DOHH2 (cell line): ENCODE measurements around the gene WWOX.

ENCODE experiments used
- H3F3A ChIP-seq: fragments of 200-600 bp; sonication (generic), shearing (Covaris generic); 2 replicates; pipeline ENCODE4 v1.6.0; 2016; ENCODE audit warnings: antibody characterized with exemption, mild to moderate bottlenecking; ENCODE audit not compliant: control insufficient read depth, insufficient read depth
- H3K27ac ChIP-seq: fragments of 200-600 bp; sonication (generic); 2 replicates; pipeline ENCODE4 v1.5.1; 2014; ENCODE audit warnings: low read depth, mild to moderate bottlenecking, low read length, moderate library complexity
- H3K27me3 ChIP-seq: fragments of 200-600 bp; sonication (generic); 2 replicates; pipeline ENCODE4 v1.6.1; 2014; ENCODE audit warnings: mild to moderate bottlenecking, low read length, mixed read lengths; ENCODE audit not compliant: control insufficient read depth
- H3K36me3 ChIP-seq: fragments of 200-600 bp; sonication (generic); 2 replicates; pipeline ENCODE4 v1.6.1; 2014; ENCODE audit warnings: mild to moderate bottlenecking, low read length, moderate library complexity, mixed read lengths; ENCODE audit not compliant: control insufficient read depth
- H3K4me1 ChIP-seq: fragments of 200-600 bp; sonication (generic); 2 replicates; pipeline ENCODE4 v1.6.1; 2014; ENCODE audit warnings: mild to moderate bottlenecking, low read length, mixed read lengths; ENCODE audit not compliant: control insufficient read depth
- H3K4me2 ChIP-seq: fragments of 200-600 bp; sonication (generic); 2 replicates; pipeline ENCODE4 v1.6.0; 2014; ENCODE audit warnings: mild to moderate bottlenecking, low read length, moderate library complexity
- H3K4me3 ChIP-seq: fragments of 200-600 bp; sonication (generic); 2 replicates; pipeline ENCODE4 v1.5.1; 2014; ENCODE audit warnings: mild to moderate bottlenecking, low read length, mixed read lengths
- H3K79me2 ChIP-seq: fragments of 200-600 bp; sonication (generic); 2 replicates; pipeline ENCODE4 v1.6.1; 2014; ENCODE audit warnings: mild to moderate bottlenecking, low read length, mixed read lengths; ENCODE audit not compliant: control insufficient read depth
- H3K9me2 ChIP-seq: fragments of 200-600 bp; sonication (generic); replicated peaks from 2 replicates; pipeline ENCODE4 v1.6.1; 2014; ENCODE audit warnings: mild to moderate bottlenecking, low read length, mixed read lengths; ENCODE audit not compliant: control insufficient read depth
- H3K9me3 ChIP-seq: fragments of 200-600 bp; sonication (generic); 2 replicates; pipeline ENCODE4 v1.6.1; 2014; ENCODE audit warnings: antibody characterized with exemption, low read length, mixed read lengths; ENCODE audit not compliant: control insufficient read depth, insufficient read depth
- H4K20me1 ChIP-seq: fragments of 200-600 bp; sonication (generic); 2 replicates; pipeline ENCODE4 v1.6.0; 2014; ENCODE audit warnings: low read depth, mild to moderate bottlenecking, antibody characterized with exemption, low read length, moderate library complexity; ENCODE audit not compliant: control insufficient read depth, insufficient read depth
- CTCF ChIP-seq: fragments of 200-600 bp; sonication (generic); IDR thresholded peaks from one replicate; pipeline ENCODE4 v1.5.1; 2014; ENCODE audit warnings: antibody characterized with exemption, mild to moderate bottlenecking, low read depth, low read length; ENCODE audit not compliant: poor library complexity, severe bottlenecking
- EZH2phosphoT487 ChIP-seq: fragments of 200-600 bp; sonication (generic); IDR thresholded peaks from 2 replicates; pipeline ENCODE4 v1.6.1; 2017; ENCODE audit warnings: borderline replicate concordance, mild to moderate bottlenecking, antibody characterized with exemption, low read length, moderate library complexity, mixed read lengths

The WWOX gene

GRCh38 chr16:78493573-78493972, 394.1 kb downstream of the WWOX start:
- H4K20me1 ChIP-seq = no peaks in the 10 kb centered on the region
- no peaks in the 10 kb centered on the region for H3K27me3 ChIP-seq
- TF ChIP-seq CTCF (no peak), EZH2phosphoT487 (no peak)
- H3F3A ChIP-seq = no peaks in the 10 kb centered on the region
- H3K4me2 ChIP-seq = no peak overlapping the region
- no peaks in the 10 kb centered on the region for H3K9me2 ChIP-seq
- no peak overlapping the region for H3K27ac ChIP-seq
- H3K36me3 ChIP-seq = no peaks in the 10 kb centered on the region
- no peaks in the 10 kb centered on the region for H3K4me1 ChIP-seq
- H3K9me3 ChIP-seq = no peaks in the 10 kb centered on the region
- no peak overlapping the region for H3K4me3 ChIP-seq
- no peaks in the 10 kb centered on the region for H3K79me2 ChIP-seq

- Histone ChIP-seq H4K20me1 (no peaks in the 10 kb centered on the region), H3K4me2 (no peak overlapping the region), H3K27me3 (no peaks in the 10 kb centered on the region), H3K79me2 (no peaks in the 10 kb centered on the region), H3F3A (no peaks in the 10 kb centered on the region), H3K9me3 (no peaks in the 10 kb centered on the region), H3K9me2 (no peaks in the 10 kb centered on the region), H3K27ac (no peak overlapping the region), H3K4me1 (no peaks in the 10 kb centered on the region), H3K36me3 (no peaks in the 10 kb centered on the region), H3K4me3 (no peak overlapping the region)
- TF ChIP-seq CTCF (no peak), EZH2phosphoT487 (no peak)
Observed at GRCh38 chr16:78494105-78494504, 394.7 kb downstream of the WWOX start.

- H3K36me3 ChIP-seq = no peaks in the 10 kb centered on the region
- no peak overlapping the region for H3K4me3 ChIP-seq
- H3K9me3 ChIP-seq = no peaks in the 10 kb centered on the region
- no peak overlapping the region for H3K4me2 ChIP-seq
- H3K79me2 ChIP-seq = no peaks in the 10 kb centered on the region
- H3K9me2 ChIP-seq = no peaks in the 10 kb centered on the region
- no peak overlapping the region for H3K27ac ChIP-seq
- H4K20me1 ChIP-seq = no peaks in the 10 kb centered on the region
- no peaks in the 10 kb centered on the region for H3F3A ChIP-seq
- no peaks in the 10 kb centered on the region for H3K27me3 ChIP-seq
- TF ChIP-seq EZH2phosphoT487 = no peak
- no peaks in the 10 kb centered on the region for H3K4me1 ChIP-seq
Observed at GRCh38 chr16:78494674-78495073, 395.2 kb downstream of the WWOX start.

- H3F3A ChIP-seq = no peaks in the 10 kb centered on the region
- no peaks in the 10 kb centered on the region for H4K20me1 ChIP-seq
- no peak overlapping the region for H3K4me3 ChIP-seq
- no peaks in the 10 kb centered on the region for H3K9me2 ChIP-seq
- no peaks in the 10 kb centered on the region for H3K27me3 ChIP-seq
- H3K4me2 ChIP-seq = no peak overlapping the region
- no peaks in the 10 kb centered on the region for H3K79me2 ChIP-seq
- no peaks in the 10 kb centered on the region for H3K4me1 ChIP-seq
- no peaks in the 10 kb centered on the region for H3K36me3 ChIP-seq
- no peak for TF ChIP-seq EZH2phosphoT487
- no peak for TF ChIP-seq CTCF
- no peaks in the 10 kb centered on the region for H3K9me3 ChIP-seq
- no peak overlapping the region for H3K27ac ChIP-seq
Observed at GRCh38 chr16:78496189-78496588, 396.7 kb downstream of the WWOX start.
